ENCODE data around the gene BAK1. TPM values are rescaled to one million over a fixed set of nuclear protein-coding genes. Genes with fewer than 3 reads are reported as not detected.
"Not testable (repeated sequence)": the region's sequence is repeated elsewhere in the genome, so short reads cannot be mapped to it uniquely, and the experiment has no call there.

The BAK1 gene
- total RNA-seq, 4 donors from 2014 or later = 12.6 to 15.0 (median 14.3) TPM

DNA sequence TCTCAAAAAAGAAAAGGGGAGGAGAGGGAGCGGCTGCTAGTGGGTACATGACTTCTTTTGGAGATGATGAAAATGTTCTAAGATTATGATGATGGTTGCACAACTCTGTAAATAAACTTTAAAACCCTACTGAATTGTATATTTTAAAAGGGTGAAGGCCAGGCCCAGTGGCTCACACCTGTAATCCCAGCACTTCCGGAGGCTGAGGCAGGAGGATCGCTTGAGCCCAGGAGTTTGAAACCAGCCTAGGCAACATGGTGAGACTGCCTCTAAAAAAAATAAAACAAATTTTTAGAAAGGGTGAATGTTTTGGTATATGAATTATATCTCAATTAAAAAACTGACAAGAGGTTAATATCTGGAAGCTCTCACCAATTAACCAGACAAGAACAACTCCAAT lies 45.4 kb downstream of the BAK1 start:
- no peak for DNase-seq (ENCODE audit: low spot score in 2 of 2)
- Histone ChIP-seq H3K27ac (no peak overlapping the region), H3K36me3 (no peaks in the 10 kb centered on the region), H3K27me3 (no peaks in the 10 kb centered on the region), H3K9me3 (no peaks in the 10 kb centered on the region), H3K4me3 (no peak overlapping the region), H3K4me1 (no peaks in the 10 kb centered on the region)
- no peak for TF ChIP-seq POLR2AphosphoS5 (IDR thresholded peaks at IDR 0.05)
- TF ChIP-seq CTCF (IDR thresholded peaks at IDR 0.05) = no peak
- TF ChIP-seq EP300 (IDR thresholded peaks at IDR 0.05) = no peak
- no peak for TF ChIP-seq POLR2A (IDR thresholded peaks at IDR 0.05)
- whole genome bisulfite sequencing = 89% methylated on average over 3 of the region's 3 CpGs

DNA sequence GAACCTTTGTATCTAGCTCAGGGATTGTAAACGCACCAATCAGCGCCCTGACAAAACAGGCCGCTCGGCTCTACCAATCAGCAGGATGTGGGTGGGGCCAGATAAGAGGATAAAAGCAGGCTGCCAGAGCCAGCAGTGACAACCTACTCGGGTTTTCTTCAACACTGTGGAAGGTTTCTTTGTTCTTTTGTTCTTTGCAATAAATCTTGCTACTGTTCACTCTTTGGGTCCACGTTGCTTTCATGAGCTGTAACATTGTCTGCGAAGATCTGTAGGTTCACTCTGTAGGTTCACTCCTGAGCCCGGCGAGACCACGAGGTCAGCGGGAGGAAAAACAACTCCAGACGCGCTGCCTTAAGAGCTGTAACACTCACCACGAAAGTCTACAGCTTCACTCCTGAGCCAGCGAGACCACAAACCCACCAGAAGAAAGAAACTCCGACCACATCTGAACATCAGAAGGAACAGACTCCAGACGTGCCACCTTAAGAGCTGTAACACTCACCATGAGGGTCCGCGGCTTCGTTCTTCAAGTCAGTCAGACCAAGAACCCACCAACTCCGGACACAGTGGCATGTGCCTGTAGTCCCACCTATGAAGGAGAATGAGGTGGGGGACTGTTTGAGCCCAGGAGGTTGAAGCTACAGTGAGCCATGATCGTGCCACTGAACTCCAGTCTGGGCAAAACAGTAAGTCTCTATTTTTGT lies 46.8 kb downstream of the BAK1 start:
- WGBS = 76% methylated on average over 22 of the region's 22 CpGs
- not testable (repeated sequence) for H3K36me3 ChIP-seq

DNA sequence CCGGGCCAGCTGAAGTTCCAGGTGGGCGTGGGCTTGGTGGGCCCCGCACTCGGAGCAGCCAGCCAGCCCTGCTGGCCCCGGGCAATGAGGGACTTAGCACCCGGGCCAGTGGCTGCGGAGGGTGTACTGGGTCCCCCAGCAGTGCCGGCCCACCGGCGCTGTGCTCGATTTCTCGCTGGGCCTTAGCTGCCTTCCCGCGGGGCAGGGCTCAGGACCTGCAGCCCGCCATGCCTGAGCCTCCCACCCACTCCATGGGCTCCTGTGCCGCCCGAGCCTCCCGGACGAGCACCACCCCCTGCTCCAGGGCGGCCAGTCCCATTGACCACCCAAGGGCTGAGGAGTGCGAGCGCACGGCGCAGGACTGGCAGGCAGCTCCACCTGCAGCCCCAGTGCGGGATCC lies 47.6 kb downstream of the BAK1 start:
- H3K9me3 ChIP-seq; DNase-seq (ENCODE audit: low spot score in 2 of 2); H3K4me1 ChIP-seq; H3K27me3 ChIP-seq; H3K27ac ChIP-seq; H3K4me3 ChIP-seq; H3K36me3 ChIP-seq: not testable (repeated sequence)
- WGBS = 100% methylated on average over 1 of the region's 25 CpGs

More for the DNA sequence above, 46.8 kb downstream of the BAK1 start:
- not testable (repeated sequence) for H3K4me3 ChIP-seq; H3K4me1 ChIP-seq; H3K9me3 ChIP-seq; H3K27ac ChIP-seq; DNase-seq (ENCODE audit: low spot score in 2 of 2); H3K27me3 ChIP-seq

DNA sequence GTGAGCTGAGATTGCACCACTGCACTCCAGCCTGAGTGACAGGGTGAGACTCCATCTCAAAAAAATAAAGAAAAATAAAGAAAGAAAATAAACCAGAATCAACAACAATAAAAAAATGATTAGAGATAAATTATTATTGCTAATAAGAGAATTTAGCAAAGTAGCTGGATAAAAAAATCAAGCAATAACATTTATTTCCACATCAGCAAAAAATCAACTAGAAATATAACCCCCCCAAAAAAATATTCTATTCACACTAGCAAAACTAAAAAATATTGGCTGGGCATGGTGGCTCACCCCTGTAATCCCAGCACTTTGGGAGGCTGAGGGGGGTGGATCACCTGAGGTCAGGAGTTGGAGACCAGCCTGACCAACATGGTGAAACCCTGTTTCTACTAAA lies 49.5 kb downstream of the BAK1 start:
- H3K9me3 ChIP-seq; H3K27ac ChIP-seq; H3K36me3 ChIP-seq; H3K4me1 ChIP-seq; H3K4me3 ChIP-seq; H3K27me3 ChIP-seq; DNase-seq (ENCODE audit: low spot score in 2 of 2): not testable (repeated sequence)

Other genes with a start within 250 kb of the BAK1 start
- 10 to 100 TPM in 2 of 4 donors, 1 to 10 TPM in 2; 3.2 to 19.5 (median 9.8) TPM for gene KIFC1, start 188.5 kb downstream of the BAK1 start, total RNA-seq
- 100 to 1,000 TPM in 1 of 4 donors, 10 to 100 TPM in 3; 35.9 to 102 (median 48.6) TPM for gene PHF1, start 169.3 kb downstream of the BAK1 start, total RNA-seq
- 100 to 1,000 TPM; 119 to 185 (median 159) TPM for gene CUTA, start 162.2 kb downstream of the BAK1 start, total RNA-seq
- 10 to 100 TPM; 13.5 to 30.4 (median 14.0) TPM for gene SYNGAP1, start 160.2 kb downstream of the BAK1 start, total RNA-seq
- gene ZBTB9, start 125.7 kb downstream of the BAK1 start, total RNA-seq = 1 to 10 TPM; 5.9 to 9.9 (median 7.4) TPM
- 100 to 1,000 TPM; 174 to 206 (median 199) TPM for gene ITPR3, start 41.0 kb upstream of the BAK1 start, total RNA-seq
- 10 to 100 TPM; 11.3 to 39.4 (median 21.7) TPM for gene UQCC2, start 131.4 kb upstream of the BAK1 start, total RNA-seq
- gene IP6K3, start 166.6 kb upstream of the BAK1 start, total RNA-seq = under 1 TPM in 2 of 4 donors, not detected in 2; 0.51 to 0.83 TPM
- gene LEMD2, start 208.9 kb upstream of the BAK1 start, total RNA-seq = 10 to 100 TPM; 44.3 to 99.2 (median 55.6) TPM
- gene MLN, start 223.7 kb upstream of the BAK1 start, total RNA-seq = not detected

Data from suprapubic skin (tissue), 4 donors.